Measurements from ENCODE around the gene MUC4. TPM values are rescaled to one million over a fixed set of nuclear protein-coding genes. Genes with fewer than 3 reads are reported as not detected.

MUC4 gene, protein sequence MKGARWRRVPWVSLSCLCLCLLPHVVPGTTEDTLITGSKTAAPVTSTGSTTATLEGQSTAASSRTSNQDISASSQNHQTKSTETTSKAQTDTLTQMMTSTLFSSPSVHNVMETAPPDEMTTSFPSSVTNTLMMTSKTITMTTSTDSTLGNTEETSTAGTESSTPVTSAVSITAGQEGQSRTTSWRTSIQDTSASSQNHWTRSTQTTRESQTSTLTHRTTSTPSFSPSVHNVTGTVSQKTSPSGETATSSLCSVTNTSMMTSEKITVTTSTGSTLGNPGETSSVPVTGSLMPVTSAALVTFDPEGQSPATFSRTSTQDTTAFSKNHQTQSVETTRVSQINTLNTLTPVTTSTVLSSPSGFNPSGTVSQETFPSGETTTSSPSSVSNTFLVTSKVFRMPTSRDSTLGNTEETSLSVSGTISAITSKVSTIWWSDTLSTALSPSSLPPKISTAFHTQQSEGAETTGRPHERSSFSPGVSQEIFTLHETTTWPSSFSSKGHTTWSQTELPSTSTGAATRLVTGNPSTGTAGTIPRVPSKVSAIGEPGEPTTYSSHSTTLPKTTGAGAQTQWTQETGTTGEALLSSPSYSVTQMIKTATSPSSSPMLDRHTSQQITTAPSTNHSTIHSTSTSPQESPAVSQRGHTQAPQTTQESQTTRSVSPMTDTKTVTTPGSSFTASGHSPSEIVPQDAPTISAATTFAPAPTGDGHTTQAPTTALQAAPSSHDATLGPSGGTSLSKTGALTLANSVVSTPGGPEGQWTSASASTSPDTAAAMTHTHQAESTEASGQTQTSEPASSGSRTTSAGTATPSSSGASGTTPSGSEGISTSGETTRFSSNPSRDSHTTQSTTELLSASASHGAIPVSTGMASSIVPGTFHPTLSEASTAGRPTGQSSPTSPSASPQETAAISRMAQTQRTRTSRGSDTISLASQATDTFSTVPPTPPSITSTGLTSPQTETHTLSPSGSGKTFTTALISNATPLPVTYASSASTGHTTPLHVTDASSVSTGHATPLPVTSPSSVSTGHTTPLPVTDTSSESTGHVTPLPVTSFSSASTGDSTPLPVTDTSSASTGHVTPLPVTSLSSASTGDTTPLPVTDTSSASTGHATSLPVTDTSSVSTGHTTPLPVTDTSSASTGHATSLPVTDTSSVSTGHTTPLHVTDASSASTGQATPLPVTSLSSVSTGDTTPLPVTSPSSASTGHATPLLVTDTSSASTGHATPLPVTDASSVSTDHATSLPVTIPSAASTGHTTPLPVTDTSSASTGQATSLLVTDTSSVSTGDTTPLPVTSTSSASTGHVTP (N-terminal part only)
- total RNA-seq, result not detected in 2 replicates

DNA sequence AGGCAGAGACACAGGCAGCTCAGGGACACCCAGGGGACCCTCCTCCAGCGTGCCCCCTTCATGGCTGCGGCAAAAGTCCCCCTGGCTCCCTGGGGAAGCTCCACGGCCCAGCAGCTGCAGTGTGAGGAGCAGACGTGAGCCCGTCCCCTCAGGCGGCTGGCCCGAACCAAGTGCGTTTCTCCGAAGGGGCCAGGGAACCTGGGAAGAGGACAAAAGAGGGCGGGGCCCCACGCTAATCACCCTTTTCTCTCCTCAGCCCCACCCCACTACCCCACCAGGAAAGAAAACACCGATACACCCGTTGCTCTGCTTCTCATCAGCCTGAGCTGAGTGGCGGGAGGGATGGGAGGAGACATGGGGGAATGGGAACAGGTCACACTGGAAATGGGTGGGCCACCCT, at the start of gene MUC4:
Gene MUC4 (minus strand): TSS at position 174 of the 400 bp plus-strand sequence. CDS start 112 bp downstream, at position 62.

DNA sequence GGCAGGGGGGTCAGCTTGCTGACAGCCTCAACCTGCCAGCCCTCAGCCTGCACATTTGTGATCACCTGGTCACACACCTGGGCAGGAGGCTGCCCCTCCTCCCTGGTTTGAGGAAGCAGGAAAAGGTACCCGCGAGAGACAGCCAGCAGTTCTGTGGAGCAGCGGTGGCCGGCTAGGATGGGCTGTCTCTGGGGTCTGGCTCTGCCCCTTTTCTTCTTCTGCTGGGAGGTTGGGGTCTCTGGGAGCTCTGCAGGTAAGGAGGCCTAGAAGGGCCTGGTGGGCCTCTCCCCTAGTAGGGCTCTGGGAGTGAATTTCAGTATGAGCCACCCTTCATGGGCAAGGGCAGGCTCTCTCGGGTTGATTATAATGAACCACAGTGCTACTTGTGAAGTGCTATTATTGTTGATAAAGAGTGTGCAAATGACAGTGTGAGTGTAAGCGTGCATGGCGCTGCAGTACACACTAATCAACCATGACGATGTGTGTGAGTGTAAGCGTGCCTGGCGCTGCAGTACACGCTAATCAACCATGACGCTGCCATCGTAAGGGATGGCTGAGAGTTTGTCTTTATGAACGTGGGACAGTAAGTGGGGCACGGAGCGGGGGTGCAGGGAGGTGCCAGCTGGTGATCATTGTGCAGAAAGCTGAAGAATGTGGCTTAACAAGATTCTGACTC, 90.8 kb downstream of the MUC4 start, which contains the start of gene MUC20:
Gene MUC20 (plus strand): TSS at position 148 of the 676 bp plus-strand sequence. CDS start 30 bp downstream, at position 178.

Other genes with a start within 250 kb of the MUC4 start
- 13.5 and 20.3 TPM in 2 replicates for gene APOD, start 228.0 kb downstream of the MUC4 start, total RNA-seq
- gene MUC20, start 91.0 kb downstream of the MUC4 start, total RNA-seq, result 0.11 and 0.34 TPM in 2 replicates
- 12.2 and 12.5 TPM in 2 replicates for gene TNK2, start 96.6 kb upstream of the MUC4 start, total RNA-seq

All from dermis lymphatic vessel endothelial cell (primary cell).